Measurements from ENCODE around the gene OR2AE1. TPM values are rescaled to one million over a fixed set of nuclear protein-coding genes. Genes with fewer than 3 reads are reported as not detected.
A peak's percentile ranks its signal among the peaks of the same experiment; 100 is the strongest.

The OR2AE1 gene
- total and polyA plus RNA-seq, 8 donors: 0.13 to 0.94 (median 0.18) TPM; not detected in 5

- ATAC-seq (peak; percentile 60), DNase-seq (no peak)
- TF ChIP-seq CTCF (IDR thresholded peaks at IDR 0.05): no peak
Observed at GRCh38 chr7:99860281-99861127, 16.3 kb downstream of the OR2AE1 start.

GRCh38 chr7:99855236-99855635 is 21.6 kb downstream of the OR2AE1 start:
- DNase-seq (no peak), ATAC-seq (no peak)
- no peaks in the 10 kb centered on the region for H3K27me3 ChIP-seq
- no peaks in the 10 kb centered on the region for H3K4me1 ChIP-seq
- H3K9me3 ChIP-seq: no peaks in the 10 kb centered on the region
- no peak for TF ChIP-seq CTCF (IDR thresholded peaks at IDR 0.05)
- H3K36me3 ChIP-seq: no peaks in the 10 kb centered on the region
- intact Hi-C loops (cut with DNase I): no loop called here
- H3K4me3 ChIP-seq: no peak overlapping the region
- no peak overlapping the region for H3K27ac ChIP-seq

More at GRCh38 chr7:99860281-99861127, 16.3 kb downstream of the OR2AE1 start:
- H3K4me3 ChIP-seq: no peak overlapping the region
- no peak overlapping the region for H3K27ac ChIP-seq
- H3K27me3 ChIP-seq: no peaks in the 10 kb centered on the region
- H3K36me3 ChIP-seq: no peaks in the 10 kb centered on the region
- no peaks in the 10 kb centered on the region for H3K4me1 ChIP-seq
- peaks cover 0 to 6% of the 10 kb centered on the region in 2 donors for H3K9me3 ChIP-seq
- intact Hi-C loops (cut with DNase I): no loop called here

GRCh38 chr7:99848420-99849216 is 28.2 kb downstream of the OR2AE1 start:
- no peak overlapping the region for H3K4me3 ChIP-seq
- intact Hi-C loops (cut with DNase I): no loop called here
- no peak for TF ChIP-seq CTCF (IDR thresholded peaks at IDR 0.05)
- no peak overlapping the region for H3K27ac ChIP-seq
- no peaks in the 10 kb centered on the region for H3K27me3 ChIP-seq
- ATAC-seq (no peak), DNase-seq (no peak)
- H3K36me3 ChIP-seq: no peaks in the 10 kb centered on the region
- H3K4me1 ChIP-seq: no peaks in the 10 kb centered on the region
- no peaks in the 10 kb centered on the region for H3K9me3 ChIP-seq

GRCh38 chr7:99844328-99844727 is 32.5 kb downstream of the OR2AE1 start:
- H3K4me1 ChIP-seq: no peaks in the 10 kb centered on the region
- ATAC-seq (no peak), DNase-seq (no peak)
- H3K4me3 ChIP-seq: no peak overlapping the region
- no peak overlapping the region for H3K27ac ChIP-seq
- no peak for TF ChIP-seq CTCF (IDR thresholded peaks at IDR 0.05)
- intact Hi-C loops (cut with DNase I): no loop called here
- no peaks in the 10 kb centered on the region for H3K36me3 ChIP-seq
- H3K9me3 ChIP-seq: no peaks in the 10 kb centered on the region
- H3K27me3 ChIP-seq: no peaks in the 10 kb centered on the region

- intact Hi-C loops (cut with DNase I): no loop called here
- no peak for DNase-seq
- H3K9me3 ChIP-seq: no peaks in the 10 kb centered on the region
- H3K27ac ChIP-seq: no peak overlapping the region
- H3K4me3 ChIP-seq: no peak overlapping the region
- ATAC-seq: no peak
- no peaks in the 10 kb centered on the region for H3K27me3 ChIP-seq
- no peak for TF ChIP-seq CTCF (IDR thresholded peaks at IDR 0.05)
- no peaks in the 10 kb centered on the region for H3K36me3 ChIP-seq
- no peaks in the 10 kb centered on the region for H3K4me1 ChIP-seq
Observed at GRCh38 chr7:99843808-99844207, 33.0 kb downstream of the OR2AE1 start.

Data from left lung (tissue), 10 donors.